GM19023 (cell line): ENCODE results near the gene DPF1.
A peak's percentile ranks its signal among the peaks of the same experiment; 100 is the strongest.
"Not testable (repeated sequence)": the region's sequence is repeated elsewhere in the genome, so short reads cannot be mapped to it uniquely, and the experiment has no call there.

ENCODE experiments used
- ATAC-seq: cut with Tn5 transposase; IDR thresholded peaks from one replicate; pipeline ENCODE4 v1.9.1; 2021; ENCODE audit warnings: mild to moderate bottlenecking, moderate library complexity; ENCODE audit not compliant: unreplicated experiment

Gene DPF1

DNA sequence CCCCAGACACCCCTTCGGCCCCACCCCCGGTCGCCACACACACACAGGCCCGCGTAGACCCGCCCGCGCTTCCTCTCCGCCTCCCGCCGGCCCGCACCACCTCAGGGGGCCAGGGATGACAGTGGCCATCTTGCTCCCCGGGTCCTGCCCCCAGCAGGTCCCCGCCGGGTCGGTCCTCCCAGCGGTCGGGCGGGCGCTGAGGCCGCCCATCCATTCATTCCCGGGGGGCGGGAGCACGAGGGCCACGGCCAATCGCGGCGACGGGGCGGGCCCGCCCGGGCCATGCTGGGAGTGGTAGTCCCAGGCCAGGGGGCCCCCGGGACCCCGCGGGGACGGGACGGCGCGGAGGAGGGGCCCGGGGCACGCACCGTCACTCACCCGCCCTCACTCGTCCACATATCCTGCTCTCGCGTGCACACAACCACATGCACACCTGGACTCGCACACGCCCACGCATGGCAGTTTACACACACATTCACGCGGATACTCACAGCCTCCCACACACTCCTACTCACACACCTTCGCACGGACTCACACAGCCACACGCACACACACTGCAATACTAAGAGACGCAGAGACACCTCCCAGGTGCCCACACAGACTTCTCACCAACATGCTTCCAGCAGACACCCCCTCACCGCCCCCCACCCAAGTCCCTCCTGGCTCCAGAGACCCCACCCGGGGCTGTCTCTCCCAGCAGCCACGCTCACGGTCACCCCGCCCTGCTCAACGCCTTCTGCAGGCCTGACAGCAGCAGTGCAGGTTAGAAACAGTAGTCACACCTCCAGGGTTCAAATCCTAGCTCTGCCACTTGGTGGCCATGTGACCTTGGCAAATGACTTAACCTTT lies at the start of gene DPF1:
TSS of gene DPF1 (minus strand) at position 209 of the 849 bp plus-strand sequence. CDS start at position 129, 80 bp downstream.
- peak; percentile 68 for ATAC-seq

DNA sequence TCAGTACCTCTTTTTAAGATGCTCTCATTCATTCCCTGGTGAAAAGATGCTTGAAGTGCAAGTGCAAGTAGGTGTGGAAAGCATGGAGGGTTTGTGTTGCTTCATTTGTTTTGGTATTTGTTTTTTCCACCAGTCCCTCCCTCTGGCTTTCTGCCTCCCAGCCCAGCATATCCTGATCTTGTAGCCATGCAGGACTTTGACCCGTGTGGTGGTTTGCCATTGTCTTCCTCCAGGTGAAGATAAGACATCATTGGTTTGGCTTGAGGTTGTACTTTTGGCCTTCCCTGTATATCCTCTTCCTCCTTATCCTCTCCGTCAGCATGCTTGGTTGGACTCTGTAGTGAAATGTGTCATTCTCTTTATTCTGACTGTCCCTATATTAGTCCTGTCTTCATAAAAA lies 49.5 kb upstream of the DPF1 start:
- no peak for ATAC-seq

DNA sequence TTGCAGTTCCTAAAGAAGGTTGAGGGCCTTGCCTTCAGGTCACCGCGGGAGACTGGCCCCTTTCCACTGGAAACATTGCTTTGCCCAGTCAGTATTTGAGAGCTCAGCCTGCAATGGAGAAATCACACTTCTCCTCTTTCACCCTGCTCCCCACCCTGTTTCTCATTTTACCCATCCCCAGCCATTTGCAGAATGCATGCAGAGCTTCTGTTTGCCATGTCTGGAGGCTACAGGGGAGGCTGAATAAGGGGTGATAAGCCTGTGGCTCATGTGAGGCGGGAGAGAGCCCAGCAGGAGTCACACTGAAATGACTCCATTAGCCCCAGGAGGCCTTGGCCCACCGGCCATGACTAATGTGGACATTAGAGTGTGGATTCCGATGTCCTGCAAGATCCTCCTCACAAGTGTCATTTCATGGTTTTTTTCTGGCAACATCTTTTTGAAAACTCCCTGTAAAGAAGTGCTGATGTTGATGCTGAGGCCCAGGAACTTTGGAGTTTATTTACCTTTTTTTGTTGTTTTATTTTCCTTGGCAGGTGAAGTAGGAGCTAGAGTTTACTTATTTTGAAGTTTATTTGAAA lies 46.7 kb upstream of the DPF1 start:
- ATAC-seq, result no peak

DNA sequence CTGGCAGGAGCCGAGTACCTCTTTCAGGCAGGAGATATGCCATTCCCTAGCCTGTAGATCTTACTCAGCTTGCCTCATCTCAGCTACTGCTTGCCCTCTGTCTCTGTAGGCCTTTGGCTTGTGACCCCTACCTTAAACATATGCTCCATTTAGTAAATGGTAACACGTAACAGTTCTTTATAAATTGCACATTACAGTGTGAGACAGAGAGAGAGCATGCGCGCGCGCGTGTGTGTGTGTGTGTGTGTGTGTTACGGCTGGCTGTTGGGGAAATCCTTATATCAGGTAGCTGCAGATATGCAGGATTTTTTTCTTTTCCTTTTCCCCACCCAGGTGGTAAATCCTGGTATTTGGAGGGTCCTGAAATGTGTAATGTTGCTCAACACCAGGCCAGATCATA lies 44.5 kb upstream of the DPF1 start:
- no peak for ATAC-seq

DNA sequence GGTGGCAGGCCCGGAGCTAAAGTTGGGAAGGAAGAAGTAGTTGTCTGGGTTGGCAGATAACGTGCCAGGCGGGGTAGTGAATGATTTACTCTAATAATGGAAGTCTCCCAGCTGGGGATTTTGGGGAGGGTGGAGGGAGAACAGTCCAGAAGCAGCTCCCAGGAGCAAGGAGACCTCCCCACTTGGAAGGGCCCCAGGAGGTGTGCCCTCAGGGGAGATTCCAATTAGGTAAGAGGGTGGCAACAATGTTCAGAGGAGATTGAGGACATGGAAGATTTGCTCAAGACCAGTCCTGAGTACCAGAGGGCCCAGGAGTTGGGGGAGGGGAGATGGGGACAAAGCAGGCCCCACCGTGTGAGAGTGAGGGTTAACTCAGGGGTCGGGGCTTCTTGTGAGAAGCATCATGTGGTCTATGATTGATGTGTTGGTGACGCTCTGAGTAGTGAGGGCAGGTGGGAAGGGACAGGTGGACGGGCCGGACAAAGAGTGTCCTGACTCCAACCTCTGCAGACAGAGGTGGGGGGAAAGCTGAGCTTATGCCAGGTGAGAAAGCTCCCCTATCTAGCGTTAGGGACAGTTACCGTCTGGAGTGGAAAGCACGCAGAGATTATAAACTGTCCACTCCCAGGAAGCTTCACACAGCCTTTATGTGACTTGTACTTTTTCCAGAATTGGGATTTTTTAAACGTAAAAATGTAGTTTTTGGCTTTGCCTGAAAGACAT lies 43.9 kb upstream of the DPF1 start:
- no peak for ATAC-seq

DNA sequence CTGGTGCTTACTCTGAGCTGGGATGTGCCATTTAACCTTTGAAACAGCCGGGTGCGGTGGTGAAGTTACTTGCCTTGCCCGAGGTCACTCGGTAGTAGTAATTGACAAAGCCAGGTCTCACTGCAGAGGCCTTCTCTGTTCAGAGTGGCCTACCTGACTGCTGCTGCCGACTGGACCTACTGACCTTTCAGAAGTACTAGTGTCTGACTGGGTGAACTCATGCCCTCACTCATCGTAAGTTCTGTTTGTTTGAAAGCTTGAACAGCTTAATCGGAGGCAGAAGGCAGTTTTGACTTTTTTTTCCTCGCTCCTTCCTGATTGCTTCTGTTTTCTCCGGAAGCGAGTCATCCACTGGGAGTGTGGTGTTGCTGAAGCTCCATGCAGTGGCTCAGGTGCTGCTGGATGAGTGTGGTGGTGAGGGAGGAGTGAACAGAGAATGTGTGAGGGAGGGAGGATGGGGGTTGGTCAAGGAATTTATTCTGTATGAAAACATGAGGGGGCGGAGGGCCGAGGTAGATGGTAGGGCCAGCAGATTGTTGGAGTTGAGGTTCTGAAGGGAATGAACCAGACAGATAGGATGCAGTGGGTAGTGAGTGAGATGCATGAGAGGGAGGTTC lies 43.1 kb upstream of the DPF1 start:
- ATAC-seq, result no peak

DNA sequence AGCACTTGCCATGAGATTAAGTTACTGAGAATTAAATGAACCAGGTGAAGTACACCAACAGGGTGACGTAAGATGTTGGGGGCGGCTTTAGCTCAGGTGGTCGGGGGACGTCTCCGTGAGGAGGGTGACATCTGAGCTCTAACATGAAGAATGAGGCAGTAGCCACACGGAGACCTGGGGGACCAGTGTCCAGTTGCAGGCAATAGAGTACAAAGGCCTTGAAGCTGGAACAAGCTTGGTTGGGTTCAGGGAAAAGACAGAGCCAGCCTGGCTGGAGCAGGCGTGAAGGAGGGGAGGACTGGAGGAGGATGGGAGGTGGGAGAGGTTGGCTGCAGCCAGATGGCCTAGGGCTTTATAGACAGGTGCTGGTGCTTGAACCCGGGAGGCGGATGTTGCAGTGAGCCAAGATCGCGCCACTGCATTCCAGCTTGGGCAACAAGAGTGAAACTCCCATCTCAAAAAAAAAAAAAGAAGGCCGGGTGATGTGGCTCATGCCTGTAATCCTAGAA lies 42.0 kb upstream of the DPF1 start:
- ATAC-seq, result no peak

DNA sequence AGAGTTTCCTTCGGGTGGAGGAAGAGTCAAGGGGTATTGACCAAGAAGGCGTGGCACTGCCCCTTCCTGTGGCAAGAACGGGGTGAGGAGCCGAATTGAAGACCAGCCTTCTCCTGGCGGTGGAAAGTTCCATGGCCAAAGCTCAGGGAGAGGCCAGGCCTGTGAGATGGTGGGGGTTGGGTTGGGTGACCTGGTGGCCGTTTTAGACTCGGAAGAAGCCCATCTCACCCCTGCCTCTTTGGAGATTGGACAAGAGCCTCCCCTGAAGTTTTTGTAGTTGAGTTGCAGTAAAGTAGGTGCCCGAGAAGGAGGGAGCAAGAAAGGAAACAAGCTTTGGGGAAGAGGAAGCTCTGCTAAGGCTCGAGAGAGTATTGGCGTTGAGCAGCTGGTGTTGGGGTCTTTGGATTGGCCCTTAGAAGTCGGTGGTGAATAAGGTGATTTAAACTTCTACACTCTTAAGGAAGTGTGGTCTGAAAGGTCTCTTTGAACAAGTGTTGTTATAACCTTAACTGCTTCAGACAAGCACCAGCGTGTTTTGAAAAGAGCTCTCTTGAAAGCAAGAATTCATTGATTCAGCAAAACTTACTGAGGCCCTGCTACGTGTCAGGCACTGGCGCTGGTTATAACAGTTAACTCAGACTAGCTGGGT lies 41.3 kb upstream of the DPF1 start:
- no peak for ATAC-seq

DNA sequence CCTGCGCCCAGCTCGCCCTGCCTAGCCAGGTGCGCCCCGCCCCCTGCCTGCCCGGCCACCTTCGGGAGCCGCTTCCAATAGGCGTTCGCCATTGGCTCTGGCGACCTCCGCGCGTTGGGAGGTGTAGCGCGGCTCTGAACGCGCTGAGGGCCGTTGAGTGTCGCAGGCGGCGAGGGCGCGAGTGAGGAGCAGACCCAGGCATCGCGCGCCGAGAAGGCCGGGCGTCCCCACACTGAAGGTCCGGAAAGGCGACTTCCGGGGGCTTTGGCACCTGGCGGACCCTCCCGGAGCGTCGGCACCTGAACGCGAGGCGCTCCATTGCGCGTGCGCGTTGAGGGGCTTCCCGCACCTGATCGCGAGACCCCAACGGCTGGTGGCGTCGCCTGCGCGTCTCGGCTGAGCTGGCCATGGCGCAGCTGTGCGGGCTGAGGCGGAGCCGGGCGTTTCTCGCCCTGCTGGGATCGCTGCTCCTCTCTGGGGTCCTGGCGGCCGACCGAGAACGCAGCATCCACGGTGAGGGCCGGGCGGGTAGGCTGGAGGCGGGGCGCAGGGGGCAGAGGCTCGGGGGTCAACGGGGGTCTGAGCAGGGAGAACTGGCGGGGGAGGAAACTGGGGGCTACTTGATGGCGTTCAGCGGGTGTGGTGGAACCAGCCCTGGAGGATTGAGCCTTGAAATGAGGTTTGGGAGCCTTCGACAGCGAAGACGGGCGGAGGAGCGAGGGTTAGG lies 40.6 kb upstream of the DPF1 start, which contains the start of gene SPINT2:
TSS of gene SPINT2 (plus strand) at position 88 of the 727 bp plus-strand sequence. CDS start at position 408, 320 bp downstream.
- no peak for ATAC-seq

DNA sequence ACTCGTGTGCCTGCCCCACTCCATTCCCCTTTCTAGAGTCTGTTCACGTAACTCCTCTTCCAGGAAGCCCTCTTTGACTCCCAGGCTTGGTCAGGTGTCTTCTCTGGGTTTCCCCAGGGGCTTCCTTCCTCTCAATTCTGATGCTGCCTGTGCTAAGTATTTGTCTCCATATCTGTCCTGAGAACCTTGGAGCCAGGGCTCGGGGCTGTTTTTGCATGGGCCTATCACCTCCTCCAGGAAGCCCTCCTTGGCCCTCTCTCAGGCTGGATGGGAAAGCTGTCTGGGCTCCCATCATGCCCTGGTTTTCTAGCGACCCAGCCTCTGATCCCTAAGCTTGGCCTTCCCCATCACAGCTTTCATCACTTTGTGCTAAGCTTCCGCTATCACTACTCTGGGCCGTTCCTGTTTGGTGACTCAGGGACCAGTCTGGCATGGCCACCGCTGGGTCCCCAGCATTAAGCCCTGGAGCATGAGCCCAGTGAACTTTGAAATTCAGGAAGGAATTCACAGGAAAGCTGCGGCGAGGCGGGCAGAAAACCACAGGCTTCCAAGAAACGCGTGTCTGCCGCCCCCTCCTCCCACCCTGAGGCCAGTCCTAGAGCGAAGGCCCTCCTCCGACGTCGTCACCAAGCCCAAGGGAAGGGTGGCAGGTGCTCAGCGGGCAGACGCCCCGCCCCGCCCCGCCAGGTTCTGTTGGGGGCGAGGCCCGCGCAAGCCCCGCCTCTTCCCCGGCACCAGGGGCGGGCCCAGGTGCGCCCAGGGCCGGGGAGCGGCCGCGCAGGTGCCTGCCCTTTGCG lies 39.9 kb upstream of the DPF1 start:
- ATAC-seq, result no peak

DNA sequence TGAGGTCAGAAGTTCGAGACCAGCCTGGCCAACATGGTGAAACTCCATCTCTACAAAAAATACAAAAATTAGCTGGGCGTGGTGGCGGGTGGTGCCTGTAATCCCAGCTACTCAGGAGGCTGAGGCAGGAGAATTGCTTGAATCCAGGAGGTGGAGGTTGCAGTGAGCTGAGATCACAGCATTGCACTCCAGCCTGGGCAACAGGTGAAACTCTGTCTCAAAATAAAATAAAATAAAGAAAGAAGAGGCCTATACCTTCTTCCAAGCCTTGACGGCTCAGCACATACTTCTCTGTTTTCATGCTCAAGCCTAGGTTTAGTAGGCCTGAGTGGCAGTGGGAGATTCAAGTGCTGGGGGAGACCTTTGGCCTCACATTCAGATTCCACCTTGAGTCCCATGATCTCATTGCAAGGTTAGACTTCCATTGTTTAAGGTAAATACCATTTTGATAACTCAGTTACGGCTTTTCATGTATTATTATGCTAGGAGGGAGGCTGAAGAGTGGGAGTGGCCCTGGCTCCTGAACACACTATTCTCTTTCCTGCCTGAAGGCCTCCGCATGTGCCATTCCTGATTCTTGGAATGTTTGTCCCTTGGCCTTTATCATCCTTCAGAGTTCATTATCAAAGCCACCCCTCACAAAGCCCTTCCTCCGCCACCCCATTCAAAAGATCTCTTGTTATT lies 38.7 kb upstream of the DPF1 start:
- ATAC-seq, result no peak

DNA sequence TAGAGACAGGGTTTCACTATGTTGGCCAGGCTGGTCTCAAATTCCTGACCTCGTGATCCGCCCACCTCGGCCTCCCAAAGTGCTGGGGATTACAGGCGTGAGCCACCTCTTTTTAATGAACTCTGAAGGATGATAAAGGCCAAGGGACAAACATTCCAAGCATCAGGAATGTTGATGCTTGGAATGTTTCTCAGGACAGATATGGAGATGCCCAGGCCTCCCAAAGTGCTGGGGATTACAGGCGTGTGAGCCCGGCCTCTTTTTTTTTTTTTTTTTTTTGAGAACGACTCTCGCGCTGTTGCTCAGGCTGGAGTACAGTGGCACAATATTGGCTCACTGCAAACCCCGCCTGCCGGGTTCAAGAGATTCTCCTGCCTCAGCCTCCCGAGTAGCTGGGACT lies 37.9 kb upstream of the DPF1 start:
- not testable (repeated sequence) for ATAC-seq

DNA sequence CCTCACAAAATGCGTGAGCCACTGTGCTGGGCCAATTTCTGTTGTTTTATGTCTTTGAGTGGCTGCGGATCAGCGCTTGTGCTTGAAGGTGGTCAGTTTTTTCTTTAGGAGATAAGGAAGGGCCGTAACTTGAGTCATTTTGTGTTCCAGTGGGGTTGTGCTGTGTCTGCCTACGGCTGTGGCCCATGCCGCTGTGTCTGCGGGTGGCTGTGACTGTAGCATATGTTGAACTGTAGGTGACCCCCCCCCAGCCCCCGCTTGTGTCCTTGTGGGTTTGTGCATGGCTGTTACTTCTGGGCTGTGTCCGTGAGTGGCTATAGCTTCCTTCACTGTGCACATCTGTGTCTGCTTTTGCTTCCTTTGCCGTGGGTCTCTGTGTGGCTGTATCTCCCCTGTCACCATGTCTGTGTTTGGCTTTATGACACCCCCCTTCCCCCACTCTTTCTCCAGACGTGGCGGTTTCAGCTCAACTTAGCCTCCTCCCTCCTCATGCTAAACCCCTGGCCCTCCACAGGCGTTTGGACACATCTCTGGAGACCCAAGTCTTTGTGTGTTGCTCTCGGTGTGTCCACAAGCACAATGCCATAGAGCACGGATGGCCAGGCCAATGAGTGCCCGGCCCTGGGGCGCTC lies 31.5 kb upstream of the DPF1 start:
- ATAC-seq, result no peak

DNA sequence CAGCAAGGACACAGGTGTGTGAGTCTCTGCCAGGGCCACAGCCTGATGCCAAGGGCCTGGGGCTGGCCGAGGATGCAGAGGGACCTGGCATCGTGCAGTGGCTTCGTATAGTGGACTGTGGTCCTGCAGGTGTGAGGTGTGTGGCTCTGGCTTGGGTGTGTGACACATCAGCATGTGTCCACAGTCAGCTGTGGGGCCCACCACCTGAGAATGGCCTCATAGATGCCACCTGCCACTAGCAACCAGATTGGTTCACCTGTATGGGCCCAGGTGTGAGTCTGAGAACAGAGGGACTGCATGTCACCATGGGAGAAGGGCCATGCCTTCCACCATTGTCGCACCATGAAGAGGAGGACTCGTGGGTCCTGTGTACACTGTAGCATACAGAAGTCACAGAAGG lies 29.8 kb upstream of the DPF1 start:
- no peak for ATAC-seq

DNA sequence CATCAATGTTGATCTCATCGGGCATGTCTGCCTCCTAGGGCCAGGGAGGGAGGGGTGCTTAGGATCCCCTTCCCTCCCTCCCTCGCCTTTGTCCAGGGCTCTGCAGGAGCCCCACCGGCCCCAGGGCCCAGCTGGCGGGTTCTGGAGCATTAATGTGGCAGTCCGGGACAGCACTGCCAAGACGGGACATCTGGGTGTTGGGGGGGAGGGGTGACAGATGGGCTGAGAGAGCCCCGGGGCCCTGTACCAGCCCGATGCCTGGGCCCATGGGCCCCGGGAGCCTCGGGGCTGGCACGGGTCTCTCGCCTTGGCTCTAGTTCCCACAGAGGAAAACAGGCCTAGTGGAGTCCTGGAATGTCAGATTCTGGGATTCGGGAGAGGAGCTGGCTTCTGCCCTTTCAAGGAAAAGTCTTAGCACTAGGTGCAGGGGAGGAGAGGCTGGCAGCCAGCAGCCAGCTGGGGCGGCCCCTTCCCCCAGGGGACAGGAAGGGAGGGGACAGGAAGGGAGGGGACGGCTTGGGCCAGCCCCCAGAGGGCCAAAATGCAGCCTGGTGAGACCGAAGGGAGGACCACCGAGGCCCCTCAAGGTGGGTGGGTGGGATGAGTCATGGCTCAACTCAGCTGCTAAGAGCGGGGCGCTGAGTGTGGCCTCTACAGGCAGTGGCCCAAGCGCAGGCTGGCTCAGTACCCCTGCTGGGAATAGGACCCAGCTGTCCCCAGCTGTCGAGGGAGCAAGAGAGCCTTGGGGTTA lies 29.1 kb upstream of the DPF1 start:
- no peak for ATAC-seq

DNA sequence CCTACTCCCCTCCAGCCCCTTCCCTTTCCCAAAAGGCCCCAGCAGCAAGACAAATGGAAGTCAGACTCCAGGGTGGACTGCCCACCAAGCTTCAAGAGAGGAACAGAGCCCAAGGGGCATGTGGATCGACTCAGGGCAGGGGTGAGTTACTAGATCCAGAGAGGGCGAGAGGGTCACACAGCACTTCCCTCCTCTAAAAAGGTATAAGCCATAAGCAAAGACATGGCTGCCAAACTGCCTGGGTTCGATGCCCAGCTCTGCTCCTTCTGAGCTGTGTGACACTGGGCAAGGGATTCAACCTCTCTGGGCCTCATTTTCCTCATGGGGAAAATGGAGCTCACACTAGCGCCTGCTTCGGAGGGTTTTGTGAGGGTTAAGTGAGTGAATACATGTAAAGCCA lies 28.4 kb upstream of the DPF1 start:
- no peak for ATAC-seq

DNA sequence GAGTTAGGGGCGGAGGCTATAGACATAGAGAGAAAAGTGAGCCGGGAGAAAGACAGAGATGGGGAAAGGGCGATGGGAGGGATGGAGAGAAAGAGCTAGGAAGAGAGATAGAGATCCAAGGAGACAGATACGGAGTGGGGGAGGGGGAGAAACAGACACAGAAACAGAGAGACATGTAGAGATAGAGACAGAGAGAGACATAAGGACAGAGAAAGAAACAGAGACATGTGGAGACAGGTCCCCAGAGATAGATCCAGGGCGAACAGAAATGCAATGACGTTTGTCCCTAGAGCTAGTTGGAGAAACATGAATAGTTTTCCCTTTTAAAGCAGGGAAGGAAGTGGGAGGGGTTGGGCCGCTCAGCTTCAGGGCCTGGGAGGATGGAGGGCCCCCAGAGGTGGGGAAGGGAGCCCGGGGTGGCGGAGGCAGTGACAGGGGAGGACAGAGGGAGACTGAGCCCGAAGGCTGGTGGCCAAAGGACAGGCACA lies 27.6 kb upstream of the DPF1 start:
- ATAC-seq, result no peak
